Endothelial cell (in vitro differentiated cells): ENCODE measurements around the gene GALNT12. TPM values are rescaled to one million over a fixed set of nuclear protein-coding genes. Genes with fewer than 3 reads are reported as not detected.

Experiments used
- DNase-seq: peaks from one replicate; pipeline ENCODE4 v3.0.0; 2021; ENCODE audit warnings: low spot score
- H3K27ac Mint-ChIP-seq: one replicate; pipeline ENCODE4 v1.8.0; 2021; ENCODE audit warnings: mixed read lengths, inconsistent platforms; ENCODE audit not compliant: unreplicated experiment
- H3K27me3 Mint-ChIP-seq: one replicate; pipeline ENCODE4 v1.8.0; 2021; ENCODE audit warnings: mild to moderate bottlenecking, moderate library complexity, mixed read lengths, inconsistent platforms; ENCODE audit not compliant: unreplicated experiment
- H3K36me3 Mint-ChIP-seq: one replicate; pipeline ENCODE4 v1.8.0; 2021; ENCODE audit warnings: mild to moderate bottlenecking, low read depth, mixed read lengths, inconsistent platforms; ENCODE audit not compliant: unreplicated experiment
- H3K4me1 Mint-ChIP-seq: one replicate; pipeline ENCODE4 v1.8.0; 2021; ENCODE audit warnings: mild to moderate bottlenecking, mixed read lengths, inconsistent platforms; ENCODE audit not compliant: unreplicated experiment
- H3K4me3 Mint-ChIP-seq: one replicate; pipeline ENCODE4 v1.8.0; 2021; ENCODE audit warnings: mild to moderate bottlenecking, mixed read lengths, inconsistent platforms; ENCODE audit not compliant: unreplicated experiment
- H3K9me3 Mint-ChIP-seq: one replicate; pipeline ENCODE4 v1.8.0; 2021; ENCODE audit warnings: mixed read lengths, inconsistent platforms; ENCODE audit not compliant: unreplicated experiment
- total RNA-seq: library from RNA; stranded (reverse); fragmentation: NEBNext Ultra II Directional; extraction: Animal tissue kit (Norgen Biotek cat#: 25700); gene quantifications from one replicate; pipeline ENCODE4 v1.2.1, GENCODE V29; 2021; ENCODE audit not compliant: unreplicated experiment
- TF ChIP-seq, protein P1 (sequence below): fragments of 200-600 bp; sonication (generic); IDR thresholded peaks from one replicate; pipeline ENCODE4 v1.5.0; 2021; ENCODE audit warnings: antibody characterized with exemption; ENCODE audit not compliant: unreplicated experiment

GALNT12 gene
- total RNA-seq, 1 donor from 2014 or later = 1.7 TPM

DNA sequence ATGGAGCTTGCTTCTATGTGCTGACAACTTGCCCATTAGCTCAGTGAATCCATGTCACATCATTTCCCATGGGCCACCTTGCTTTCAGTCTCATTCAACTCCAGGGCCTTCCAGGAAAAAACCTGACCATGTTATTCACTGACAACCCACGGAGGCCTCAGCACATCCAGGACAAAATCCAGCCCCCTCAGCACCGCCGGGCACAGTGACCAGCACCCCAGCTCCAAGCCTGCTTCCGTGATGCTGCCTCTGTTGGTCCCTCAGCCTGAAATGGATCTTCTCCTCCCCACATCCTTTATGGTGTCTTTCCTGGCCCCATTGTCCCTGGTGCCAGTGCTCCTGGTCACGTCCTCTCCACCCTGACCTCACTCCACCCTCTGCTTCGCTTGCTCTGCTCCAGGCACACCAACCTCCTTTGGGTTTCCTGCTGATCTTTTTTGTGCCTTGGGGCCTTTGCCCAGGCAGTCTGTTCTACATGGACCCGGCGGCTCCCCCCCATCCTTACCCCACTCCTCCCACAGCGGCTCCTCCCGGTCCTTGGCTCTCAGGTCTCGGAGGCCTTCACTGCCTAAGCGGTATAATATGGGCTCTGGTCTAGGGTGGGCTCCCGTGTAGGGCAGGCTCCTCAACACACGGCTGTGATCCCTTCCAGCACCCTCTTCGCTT, 36.1 kb upstream of the GALNT12 start:
- Mint-ChIP-seq H3K27me3 (no peaks in the 10 kb centered on the region), H3K9me3 (no peaks in the 10 kb centered on the region), H3K27ac (no peak overlapping the region), H3K4me3 (no peak overlapping the region), H3K36me3 (peaks cover 31% of the 10 kb centered on the region), H3K4me1 (no peaks in the 10 kb centered on the region)
- DNase-seq = no peak
- TF ChIP-seq, protein P1, sequence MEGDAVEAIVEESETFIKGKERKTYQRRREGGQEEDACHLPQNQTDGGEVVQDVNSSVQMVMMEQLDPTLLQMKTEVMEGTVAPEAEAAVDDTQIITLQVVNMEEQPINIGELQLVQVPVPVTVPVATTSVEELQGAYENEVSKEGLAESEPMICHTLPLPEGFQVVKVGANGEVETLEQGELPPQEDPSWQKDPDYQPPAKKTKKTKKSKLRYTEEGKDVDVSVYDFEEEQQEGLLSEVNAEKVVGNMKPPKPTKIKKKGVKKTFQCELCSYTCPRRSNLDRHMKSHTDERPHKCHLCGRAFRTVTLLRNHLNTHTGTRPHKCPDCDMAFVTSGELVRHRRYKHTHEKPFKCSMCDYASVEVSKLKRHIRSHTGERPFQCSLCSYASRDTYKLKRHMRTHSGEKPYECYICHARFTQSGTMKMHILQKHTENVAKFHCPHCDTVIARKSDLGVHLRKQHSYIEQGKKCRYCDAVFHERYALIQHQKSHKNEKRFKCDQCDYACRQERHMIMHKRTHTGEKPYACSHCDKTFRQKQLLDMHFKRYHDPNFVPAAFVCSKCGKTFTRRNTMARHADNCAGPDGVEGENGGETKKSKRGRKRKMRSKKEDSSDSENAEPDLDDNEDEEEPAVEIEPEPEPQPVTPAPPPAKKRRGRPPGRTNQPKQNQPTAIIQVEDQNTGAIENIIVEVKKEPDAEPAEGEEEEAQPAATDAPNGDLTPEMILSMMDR = no peak

DNA sequence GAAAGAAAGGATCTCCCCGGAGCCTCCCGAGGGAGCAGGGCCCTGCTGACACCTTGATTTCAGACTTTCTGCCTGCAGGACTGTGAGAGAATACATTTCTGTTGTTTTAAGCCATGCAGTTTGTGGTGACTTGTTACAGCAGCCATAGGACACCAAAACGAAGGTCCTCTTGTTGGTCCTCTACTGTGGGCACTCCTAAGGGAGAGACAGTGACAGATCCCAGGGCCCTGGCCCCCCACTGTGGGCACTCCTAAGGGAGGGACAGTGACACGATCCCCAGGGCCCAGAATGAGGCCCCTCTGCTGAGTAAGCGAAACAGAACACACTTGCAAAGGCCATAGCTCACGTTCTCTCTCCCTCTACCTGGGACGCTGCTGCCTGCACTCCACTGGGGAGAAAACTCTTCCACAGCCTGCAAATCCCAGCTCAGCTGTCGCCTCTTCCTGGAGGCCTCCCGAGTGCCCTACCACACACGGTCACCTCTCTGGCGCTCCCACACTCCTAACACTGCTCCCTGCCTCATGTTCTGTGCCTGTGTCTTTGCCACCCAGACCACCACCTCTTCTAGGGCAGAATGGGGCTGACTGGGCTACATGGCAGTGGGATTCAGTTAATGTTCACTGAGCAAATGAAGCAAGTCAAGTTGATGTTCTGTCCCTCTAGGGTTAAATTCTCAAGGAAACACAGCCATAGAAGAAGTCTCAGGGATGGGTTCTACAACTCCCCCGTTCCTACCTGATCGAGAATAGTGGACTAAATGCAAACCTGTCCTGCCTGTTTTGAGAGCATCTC, 34.9 kb upstream of the GALNT12 start:
- TF ChIP-seq, protein P1 = no peak
- no peaks in the 10 kb centered on the region for H3K27me3 Mint-ChIP-seq
- H3K9me3 Mint-ChIP-seq = no peaks in the 10 kb centered on the region
- H3K36me3 Mint-ChIP-seq = peaks cover 31% of the 10 kb centered on the region
- DNase-seq = no peak
- no peaks in the 10 kb centered on the region for H3K4me1 Mint-ChIP-seq
- H3K4me3 Mint-ChIP-seq = no peak overlapping the region
- no peak overlapping the region for H3K27ac Mint-ChIP-seq

DNA sequence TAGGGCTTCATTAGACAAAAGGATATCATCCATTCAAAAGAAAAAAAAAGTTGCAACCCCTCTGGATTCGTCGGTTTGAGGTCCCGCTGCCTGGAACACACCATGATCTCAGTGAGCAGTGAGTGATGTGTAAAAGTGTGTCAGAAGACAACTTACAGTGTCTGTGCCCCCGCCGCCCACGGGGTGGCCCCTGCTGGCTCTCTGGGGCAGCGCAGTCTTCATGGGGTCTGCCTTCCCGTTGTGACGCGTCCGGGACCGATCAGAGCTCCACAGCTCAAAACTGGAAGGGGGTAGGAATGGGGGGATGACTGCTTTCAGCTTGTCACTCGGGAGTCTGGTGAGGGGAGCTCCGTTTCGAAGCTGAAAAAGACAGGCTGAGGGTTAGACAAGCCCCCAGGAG, 33.7 kb upstream of the GALNT12 start:
- DNase-seq = no peak
- Mint-ChIP-seq H3K27me3 (peaks cover 2% of the 10 kb centered on the region), H3K27ac (no peak overlapping the region), H3K4me3 (no peak overlapping the region), H3K9me3 (no peaks in the 10 kb centered on the region), H3K4me1 (peaks cover 6% of the 10 kb centered on the region), H3K36me3 (peaks cover 31% of the 10 kb centered on the region)
- TF ChIP-seq, protein P1 = no peak

DNA sequence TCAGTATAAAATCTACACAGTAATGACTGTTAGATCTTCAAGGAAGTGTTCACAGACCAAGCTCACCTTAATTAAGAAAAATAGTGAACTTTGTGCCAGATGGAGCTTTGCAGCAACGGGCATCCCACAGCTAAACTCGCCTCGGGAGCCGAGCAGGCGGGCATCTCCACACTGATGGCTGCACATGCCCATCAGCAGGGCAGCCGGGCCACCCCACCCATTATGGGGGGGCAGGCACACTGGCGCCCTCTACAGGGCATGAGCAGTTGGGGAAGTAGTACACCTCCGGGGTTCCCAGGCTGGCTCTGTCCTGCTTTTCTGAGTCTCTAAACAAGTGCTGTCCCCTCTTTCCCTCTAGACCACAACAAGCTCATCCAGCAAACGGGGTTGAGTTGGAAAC, 32.7 kb upstream of the GALNT12 start:
- Mint-ChIP-seq H3K27me3 (peaks cover 2% of the 10 kb centered on the region), H3K36me3 (peaks cover 31% of the 10 kb centered on the region)
- no peak for DNase-seq

More for the DNA sequence above, 32.7 kb upstream of the GALNT12 start:
- TF ChIP-seq, protein P1 = peak; percentile 66
- Mint-ChIP-seq H3K4me1 (peaks cover 11% of the 10 kb centered on the region), H3K27ac (no peak overlapping the region), H3K9me3 (no peaks in the 10 kb centered on the region), H3K4me3 (peak overlapping the region; percentile 42)
